Measurements from ENCODE around the gene PECR.
"Not testable (repeated sequence)": the region's sequence is repeated elsewhere in the genome, so short reads cannot be mapped to it uniquely, and the experiment has no call there.

Gene PECR

GRCh38 chr2:216004697-216005283, 76.8 kb downstream of the PECR start:
- DNase-seq: peak in 1 of 58 donors; percentile 15

DNA sequence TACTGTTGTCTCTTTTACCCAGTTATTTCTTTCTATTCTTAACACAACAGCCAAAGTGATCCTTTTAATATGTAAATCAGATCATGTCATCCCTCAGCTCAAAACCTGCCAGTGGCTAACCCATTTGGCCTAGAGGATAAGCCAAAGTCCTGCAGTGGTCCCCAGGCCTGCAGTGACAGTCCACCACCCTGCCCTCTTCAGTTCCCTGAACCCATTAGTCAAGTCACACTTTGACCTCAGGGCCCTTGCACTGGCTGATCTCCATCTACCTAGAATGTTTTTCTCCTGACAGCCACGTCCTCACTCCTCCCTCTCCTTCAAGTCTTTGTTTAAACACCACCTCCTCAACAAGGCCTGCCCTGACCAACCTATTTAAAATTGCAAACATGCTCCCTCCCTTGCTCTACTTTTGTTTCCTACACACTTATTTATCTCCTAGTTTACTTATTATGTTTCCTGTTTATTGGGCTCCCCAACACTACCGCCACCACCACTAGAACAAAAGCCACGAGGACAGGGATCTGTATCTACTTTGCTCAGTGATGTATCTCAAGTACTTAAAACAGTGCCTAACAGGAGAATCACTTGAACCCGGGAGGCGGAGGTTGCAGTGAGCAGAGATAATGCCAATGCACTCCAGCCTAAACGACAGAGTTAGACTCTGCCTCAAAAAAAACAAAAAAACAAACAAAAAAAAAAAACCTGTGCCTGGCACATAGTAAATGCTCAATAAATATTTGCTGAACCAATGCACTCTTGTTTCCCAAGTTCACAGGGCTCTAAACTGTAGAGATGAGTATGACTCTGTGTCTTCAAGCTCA, 77.5 kb downstream of the PECR start:
- DNase-seq: no peak

DNA sequence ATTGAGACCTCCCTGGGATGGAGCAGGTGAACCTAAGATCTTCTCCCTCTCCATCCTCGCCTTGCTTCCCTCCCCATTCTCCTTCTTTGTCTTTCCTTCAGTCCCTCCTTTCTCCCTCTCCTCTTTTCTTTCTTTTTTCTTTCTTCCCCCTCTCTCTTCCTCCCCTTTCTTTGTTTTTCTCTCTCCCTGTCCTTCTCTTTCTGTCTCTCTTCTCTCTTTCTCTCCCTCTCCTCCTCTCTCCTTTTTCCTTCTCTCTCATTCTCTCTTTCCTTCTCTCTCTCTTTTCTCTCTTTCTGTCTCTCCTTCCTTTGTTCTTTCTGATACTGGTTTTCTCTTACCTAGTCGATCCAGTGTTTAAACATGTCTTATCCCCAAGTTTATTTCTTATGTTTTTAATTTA, 78.9 kb downstream of the PECR start:
- no peak for DNase-seq

- no peak for DNase-seq
Measured at GRCh38 chr2:216002101-216002678, 79.4 kb downstream of the PECR start.

DNA sequence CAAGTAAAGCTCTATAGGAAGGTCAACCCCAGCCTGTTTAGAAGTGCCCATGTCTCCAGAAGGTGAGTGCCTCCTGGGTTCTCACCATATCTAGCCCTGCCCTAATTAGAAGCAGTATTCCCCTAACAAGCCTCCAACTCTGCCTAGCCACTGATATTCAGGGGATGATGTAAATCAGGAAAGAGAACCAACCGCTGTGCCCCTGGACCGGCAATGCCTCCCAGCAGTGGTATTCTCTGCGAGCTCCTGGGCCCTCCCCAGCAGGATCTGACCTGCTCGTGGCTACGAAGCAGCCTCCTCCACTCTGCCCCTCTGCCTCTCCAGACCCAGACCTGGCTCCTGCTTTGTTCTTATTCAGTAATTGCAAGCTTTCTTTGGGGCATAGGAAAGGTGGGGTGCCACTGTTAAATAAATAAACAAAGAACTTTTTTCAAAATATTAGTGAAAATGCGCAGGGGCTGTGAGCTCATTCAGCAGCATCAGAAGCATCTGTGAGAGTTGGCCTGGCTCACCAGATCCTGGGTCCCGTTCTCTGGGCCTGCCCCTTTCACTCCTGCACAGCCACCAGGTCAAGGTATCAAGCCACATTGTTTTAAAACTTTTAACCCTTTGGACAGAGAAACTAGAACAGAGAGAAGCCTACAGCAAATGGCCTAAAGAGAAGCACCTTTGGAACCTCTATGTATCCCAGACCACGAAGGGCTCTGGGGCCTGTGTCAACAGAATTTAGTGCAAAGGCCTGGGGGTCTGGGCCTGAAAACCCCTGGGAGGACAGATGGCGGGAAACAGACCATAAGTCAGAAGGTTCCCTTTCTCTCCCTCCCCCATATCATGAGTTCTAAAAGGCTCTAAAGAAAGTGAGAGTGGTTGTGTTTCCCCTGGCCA, 80.2 kb downstream of the PECR start:
- no peak for DNase-seq

DNA sequence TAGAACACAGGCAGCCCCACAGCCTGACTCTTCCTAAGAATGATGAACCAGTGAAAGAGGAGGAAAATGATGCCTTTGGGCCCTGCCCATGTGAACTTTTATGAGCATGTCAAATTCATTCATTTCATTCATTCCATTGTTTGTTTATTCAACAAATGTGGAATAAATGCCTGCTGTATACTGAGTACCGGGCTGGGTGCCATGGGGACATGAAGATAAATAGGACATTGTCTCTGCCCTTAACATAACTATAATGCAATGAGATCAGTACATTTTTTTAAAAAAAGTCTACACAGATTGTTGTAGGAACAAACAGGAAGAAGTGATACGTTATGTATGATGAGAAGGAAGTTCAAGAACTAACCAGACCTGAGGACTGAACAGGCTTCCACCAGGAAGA, 83.0 kb downstream of the PECR start:
- peak in 14 of 58 donors; percentile 7 to 52 (median 18) for DNase-seq

DNA sequence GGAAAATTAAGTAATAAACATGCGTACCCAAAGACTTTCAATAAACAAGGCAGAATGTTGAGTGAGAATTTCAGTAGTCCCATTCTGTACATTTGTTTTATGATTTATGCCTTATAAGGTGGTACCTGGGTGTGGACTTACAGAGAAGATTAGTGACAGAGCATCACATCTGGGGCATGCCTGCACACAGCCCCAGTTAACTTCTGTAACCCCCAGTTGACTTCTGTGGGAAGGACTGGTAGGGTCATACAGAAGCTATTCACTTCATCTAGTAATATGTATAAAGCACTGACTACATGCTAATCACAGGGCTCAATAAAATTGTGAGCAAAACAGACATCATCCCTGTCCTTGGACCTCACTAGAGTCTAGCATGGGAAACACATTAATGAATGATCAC, 84.4 kb downstream of the PECR start:
- no peak for DNase-seq

GRCh38 chr2:215994911-215995310, 86.7 kb downstream of the PECR start:
- DNase-seq: no peak

DNA sequence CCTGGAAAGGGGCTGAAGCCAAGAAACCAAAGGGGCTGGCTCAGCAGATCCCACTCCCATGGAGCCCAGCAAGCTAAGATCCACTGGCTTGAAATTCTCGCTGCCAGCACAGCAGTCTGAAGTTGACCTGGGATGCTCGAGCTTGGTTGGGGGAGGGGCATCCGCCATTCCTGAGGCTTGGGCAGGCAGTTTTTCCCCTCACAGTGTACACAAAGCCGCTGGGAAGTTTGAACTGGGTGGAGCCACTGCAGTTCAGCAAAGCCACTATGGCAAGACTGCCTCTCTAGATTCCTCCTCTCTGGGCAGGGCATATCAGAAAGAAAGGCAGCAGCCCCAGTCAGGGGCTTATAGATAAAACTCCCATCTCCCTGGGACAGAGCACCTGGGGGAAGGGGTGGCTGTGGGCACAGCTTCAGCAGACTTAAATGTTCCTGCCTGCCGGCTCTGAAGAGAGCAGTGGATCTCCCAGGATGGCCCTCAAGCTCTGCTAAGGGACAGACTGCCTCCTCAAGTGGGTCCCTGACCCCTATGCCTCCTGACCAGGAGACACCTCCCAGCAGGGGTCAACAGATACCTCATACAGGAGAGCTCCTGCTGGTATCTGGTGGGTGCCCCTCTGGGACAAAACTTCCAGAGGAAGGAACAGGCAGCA, 92.9 kb downstream of the PECR start:
- not testable (repeated sequence) for DNase-seq
